Hematopoietic multipotent progenitor cell treated with erythropoietin and hydrocortisone succinate and interleukin-3 and kit ligand, for 6 days (in vitro differentiated cells): ENCODE results near the gene TAS2R16.
"Not testable (repeated sequence)": the region's sequence is repeated elsewhere in the genome, so short reads cannot be mapped to it uniquely, and the experiment has no call there.

Source experiments
- DNase-seq: peaks from one replicate; pipeline ENCODE4 v3.0.0-alpha.2; 2015

The TAS2R16 gene

GRCh38 chr7:122970740-122971725 lies 24.5 kb downstream of the TAS2R16 start:
- DNase-seq, result no peak

DNA sequence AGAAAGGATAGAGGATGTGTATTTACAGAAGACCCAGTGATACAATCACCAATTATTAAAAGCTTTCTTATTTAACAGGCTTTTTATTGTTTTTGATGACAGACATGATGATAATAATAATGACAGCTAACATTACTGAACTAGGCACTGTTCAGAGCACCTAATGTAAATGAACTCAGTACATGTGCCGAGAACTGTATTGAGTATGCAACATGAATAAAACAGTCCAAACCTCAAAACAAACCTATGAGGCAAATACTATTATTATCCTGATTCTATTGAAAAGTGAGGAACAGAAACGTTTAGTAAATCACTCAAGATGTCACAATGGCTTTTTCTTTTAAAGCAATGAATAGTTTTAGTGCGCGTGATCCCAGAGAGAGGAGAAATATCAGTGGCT lies 27.1 kb downstream of the TAS2R16 start:
- no peak for DNase-seq

DNA sequence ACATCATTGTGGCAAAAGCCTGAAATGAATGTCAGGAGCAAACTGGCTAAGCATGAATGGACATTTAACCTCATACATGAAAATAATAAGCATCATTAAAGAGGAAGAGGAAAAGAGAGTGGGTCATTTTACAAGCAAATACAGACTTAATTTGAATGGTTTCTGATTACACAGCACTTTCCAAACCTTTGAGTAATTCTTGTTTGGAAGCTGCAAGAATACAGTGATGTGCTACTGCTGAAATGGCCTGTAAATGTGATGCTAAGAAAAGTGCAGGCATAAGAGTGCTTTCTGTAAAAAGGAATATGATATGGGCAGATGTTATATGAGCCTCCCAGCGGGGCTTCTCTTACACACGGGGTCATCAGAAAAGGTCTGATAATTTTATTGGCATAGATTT lies 30.2 kb downstream of the TAS2R16 start:
- no peak for DNase-seq

DNA sequence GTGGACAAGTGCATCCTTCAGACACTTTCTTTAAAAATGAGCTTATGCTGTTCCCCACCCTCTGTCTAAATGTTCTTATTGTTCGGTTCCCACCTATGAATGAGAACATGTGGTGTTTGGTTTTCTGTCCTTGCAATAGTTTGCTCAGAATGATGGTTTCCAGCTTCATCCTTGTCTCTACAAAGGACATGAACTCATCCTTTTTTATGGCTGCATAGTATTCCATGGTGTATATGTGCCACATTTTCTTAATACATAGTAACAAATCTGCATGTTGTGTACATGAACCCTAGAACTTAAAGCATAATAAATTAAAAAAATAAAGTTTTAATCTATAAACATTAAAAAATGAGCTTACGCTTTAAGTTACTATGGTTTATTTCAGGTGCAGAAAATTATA lies 41.8 kb downstream of the TAS2R16 start:
- not testable (repeated sequence) for DNase-seq

DNA sequence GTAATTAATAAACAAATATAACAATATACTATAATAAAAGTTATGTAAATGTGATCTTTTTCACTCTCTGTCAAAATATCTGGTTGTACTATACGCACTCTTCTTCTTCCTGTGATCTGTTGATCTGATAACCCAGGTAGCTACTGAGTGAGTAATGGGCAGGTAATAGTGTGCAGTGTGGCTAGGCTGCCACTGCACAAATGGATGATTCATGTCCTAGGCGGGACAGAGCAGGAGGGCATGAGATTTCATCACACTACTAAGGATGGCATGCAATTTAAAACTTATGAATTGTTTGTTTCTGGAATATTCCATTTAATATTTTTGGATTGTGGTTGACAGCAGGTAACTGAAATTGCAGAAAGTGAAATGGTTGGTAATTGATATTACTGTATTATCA lies 44.5 kb downstream of the TAS2R16 start:
- DNase-seq, result no peak

- no peak for DNase-seq
These were observed 46.3 kb downstream of the TAS2R16 start for GRCh38 chr7:122949186-122949585.
